GM10847 (cell line): ENCODE results near the gene STARD7.
A peak's percentile ranks its signal among the peaks of the same experiment; 100 is the strongest.

ENCODE experiments used
- POLR2A ChIP-seq: IDR thresholded peaks from 2 replicates; pipeline ENCODE4 v1.6.1; 2011; ENCODE audit not compliant: insufficient read length; ENCODE audit errors: extremely low read depth

STARD7 gene

GRCh38 chr2:96208143-96209010 is at the start of gene STARD7:
TSS of gene STARD7 (minus strand) at chr2:96208827. CDS start at chr2:96208434, 393 bp downstream.
- peak; percentile 54 for TF ChIP-seq POLR2A

- no peak for TF ChIP-seq POLR2A
These were observed 48.0 kb upstream of the STARD7 start for GRCh38 chr2:96256611-96257113.

GRCh38 chr2:96254571-96254970 is 45.9 kb upstream of the STARD7 start:
- no peak for TF ChIP-seq POLR2A

GRCh38 chr2:96253006-96253405 is 44.4 kb upstream of the STARD7 start:
- no peak for TF ChIP-seq POLR2A

- no peak for TF ChIP-seq POLR2A
These were observed 43.9 kb upstream of the STARD7 start for GRCh38 chr2:96252526-96252925.

- TF ChIP-seq POLR2A, result no peak
These were observed 43.2 kb upstream of the STARD7 start for GRCh38 chr2:96251721-96252292.

- TF ChIP-seq POLR2A, result no peak
These were observed 41.6 kb upstream of the STARD7 start for GRCh38 chr2:96250188-96250587.

GRCh38 chr2:96249654-96250053 is 41.0 kb upstream of the STARD7 start:
- no peak for TF ChIP-seq POLR2A

- TF ChIP-seq POLR2A, result no peak
These were observed 40.0 kb upstream of the STARD7 start for GRCh38 chr2:96248624-96249023.

- no peak for TF ChIP-seq POLR2A
These were observed 39.3 kb upstream of the STARD7 start for GRCh38 chr2:96247896-96248295.

- TF ChIP-seq POLR2A, result no peak
These were observed 38.4 kb upstream of the STARD7 start for GRCh38 chr2:96247009-96247408.

GRCh38 chr2:96245609-96246390 is 37.2 kb upstream of the STARD7 start:
- TF ChIP-seq POLR2A, result no peak

GRCh38 chr2:96243843-96244242 is 35.2 kb upstream of the STARD7 start:
- no peak for TF ChIP-seq POLR2A

- no peak for TF ChIP-seq POLR2A
These were observed 33.4 kb upstream of the STARD7 start for GRCh38 chr2:96241900-96242611.

- TF ChIP-seq POLR2A, result no peak
These were observed 32.6 kb upstream of the STARD7 start for GRCh38 chr2:96241227-96241626.
